CD4-positive, alpha-beta T cell treated with Interleukin-6 at 100 ng/mL for 8 hours (primary cell): ENCODE results near the gene KSR2.
A peak's percentile ranks its signal among the peaks of the same experiment; 100 is the strongest.
"Not testable (repeated sequence)": the region's sequence is repeated elsewhere in the genome, so short reads cannot be mapped to it uniquely, and the experiment has no call there.

Experiments
- DNase-seq: peaks from one replicate; pipeline ENCODE4 v3.0.0-alpha.2; 2020; ENCODE audit warnings: mixed read lengths, low spot score

The KSR2 gene

DNA sequence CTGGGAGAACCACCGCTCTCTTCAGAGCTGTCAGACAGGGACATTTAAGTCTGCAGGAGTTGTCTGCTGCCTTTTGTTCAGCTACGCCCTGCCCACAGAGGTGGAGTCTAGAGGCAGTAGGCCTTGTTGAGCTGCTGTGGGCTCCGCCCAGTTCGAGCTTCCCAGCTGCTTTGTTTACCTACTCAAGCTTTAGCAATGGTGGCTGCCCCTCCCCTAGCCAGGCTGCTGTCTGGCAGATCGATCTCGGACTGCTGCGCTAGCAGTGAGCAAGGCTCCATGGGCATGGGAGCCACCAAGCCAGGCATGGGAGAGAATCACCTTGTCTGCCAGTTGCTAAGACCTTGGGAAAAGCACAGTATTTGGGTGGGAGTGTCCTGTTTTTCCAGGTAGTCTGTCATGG, 340.1 kb downstream of the KSR2 start:
- DNase-seq: not testable (repeated sequence)

DNA sequence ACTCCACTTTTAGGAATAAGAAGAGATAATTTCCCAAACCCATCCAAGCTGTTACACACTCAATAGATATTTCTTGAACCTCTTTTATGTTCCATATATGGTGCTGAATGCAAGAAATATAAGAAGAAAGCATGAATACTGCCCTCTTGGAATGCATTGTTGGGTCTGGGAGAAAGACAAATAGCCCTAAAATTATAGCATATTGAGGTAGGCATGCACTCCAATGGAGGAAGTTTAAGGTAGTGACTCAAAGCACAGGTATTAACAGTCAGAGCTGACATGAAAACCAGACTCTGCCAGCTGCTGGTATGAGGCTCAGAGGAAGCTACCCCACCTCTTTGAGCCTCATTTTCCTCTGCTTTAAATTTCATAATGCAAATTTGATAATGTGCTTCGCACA, 346.0 kb downstream of the KSR2 start:
- no peak for DNase-seq

DNA sequence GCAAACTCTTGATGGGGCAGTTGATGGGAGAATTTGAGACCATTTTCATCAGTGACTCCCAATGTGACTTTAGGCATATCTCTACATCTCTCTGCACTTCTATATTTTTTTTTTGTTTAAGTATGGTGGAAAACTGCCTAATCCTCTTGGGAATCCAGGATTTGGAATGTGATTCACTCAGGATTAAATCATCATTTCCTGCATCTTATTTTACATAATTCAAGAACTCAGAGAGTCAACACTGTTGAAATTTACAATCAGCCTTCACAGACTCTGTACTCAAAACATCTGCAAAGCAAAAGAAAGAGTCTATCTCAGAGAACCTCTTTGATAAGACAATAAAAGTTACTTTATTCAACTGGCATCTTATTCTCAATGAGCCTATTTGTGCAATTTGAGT, 346.7 kb downstream of the KSR2 start:
- DNase-seq: no peak

DNA sequence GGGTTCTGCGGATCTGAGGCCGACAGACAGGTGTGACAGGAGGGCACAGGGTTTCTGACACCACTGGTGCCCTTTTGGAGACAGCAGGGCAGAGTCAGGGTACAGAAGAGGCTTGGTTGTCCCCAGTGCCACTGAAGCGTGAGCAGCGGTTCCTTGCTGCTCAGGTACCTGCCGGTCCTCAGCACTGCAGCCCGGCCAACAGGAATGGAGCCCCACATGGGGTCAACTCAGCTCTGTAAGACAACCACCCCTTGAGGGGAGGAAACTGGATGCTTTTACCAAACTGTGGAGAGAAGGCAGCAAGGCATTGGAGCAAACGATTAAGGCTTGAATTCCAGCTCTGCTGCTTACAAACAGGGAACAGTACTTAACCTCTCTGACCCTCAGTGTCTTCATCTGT, 361.0 kb downstream of the KSR2 start:
- DNase-seq: no peak

DNA sequence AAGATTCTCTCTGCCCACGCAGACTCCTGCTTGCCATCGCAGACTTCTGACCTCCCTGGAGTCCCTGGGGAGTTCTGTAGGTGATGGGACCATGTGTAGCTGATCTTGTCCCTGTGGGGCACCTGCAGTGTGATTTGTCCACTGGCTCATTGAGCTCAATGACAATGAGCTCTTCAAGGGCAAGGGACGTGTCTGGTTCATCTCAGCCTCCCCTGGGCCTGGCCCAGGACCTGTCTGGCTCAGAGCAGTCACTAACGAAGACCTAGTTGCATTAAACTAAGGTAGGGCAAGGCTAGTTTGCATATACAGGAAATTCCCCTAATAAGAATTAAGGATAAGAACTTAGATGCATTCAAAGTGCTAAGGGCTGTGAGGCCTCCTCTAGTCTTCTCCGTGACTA, 361.8 kb downstream of the KSR2 start:
- no peak for DNase-seq

DNA sequence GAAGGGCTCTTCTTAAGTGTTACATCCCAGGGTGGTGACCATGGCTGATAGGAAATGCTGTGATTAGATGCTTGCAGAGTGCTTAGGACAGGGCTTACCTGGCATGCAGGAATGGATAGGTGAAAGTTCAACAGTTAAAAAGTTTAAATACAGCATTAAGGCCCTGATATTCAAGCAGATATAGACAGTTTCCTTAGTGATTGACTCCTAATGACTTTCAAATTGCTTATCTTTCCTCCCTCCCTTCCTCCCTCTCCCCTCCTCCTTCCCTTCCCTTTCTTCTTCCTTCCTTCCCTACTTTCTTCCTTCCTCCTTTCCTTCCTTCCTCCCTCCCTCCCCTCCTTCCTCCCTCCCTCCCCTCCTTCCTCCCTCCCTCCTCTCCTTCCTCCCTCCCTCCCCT, 362.8 kb downstream of the KSR2 start:
- DNase-seq: no peak

DNA sequence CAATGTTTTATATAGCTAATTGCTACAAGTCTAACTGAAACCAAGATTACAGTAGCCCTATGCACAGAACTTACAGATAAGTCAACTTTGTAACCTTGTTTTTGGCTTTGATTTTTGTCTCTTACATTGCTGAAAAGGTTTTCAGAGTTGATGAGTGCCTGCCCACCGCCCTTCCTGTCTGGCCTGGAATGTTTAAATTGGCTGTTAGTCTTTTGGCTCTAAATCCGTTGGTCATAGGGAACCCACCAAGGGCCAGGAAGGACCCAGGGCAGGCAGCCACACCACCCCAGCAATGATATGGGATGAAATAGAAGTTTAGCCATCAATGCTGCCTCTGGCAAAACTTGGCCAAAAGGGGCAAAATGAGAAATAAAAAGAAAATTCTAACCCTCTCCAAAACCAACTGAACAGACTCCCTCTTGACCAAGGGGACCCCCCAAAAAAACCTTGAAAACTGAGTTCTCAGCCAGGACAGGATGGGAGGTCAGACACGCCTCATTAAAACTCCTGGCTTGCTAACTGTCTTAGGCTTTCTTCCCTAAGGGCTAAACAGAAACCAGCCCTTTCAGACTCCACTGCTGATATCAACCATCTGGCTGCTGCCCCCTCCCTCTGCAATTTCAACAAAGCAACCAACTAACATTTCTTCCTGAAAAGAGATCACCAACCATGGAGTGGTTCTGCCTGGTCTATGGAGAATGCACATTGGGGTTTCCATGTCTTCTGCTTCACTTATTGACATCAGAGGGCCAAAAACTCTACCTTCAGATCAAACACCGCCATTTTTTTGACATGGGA, 365.3 kb downstream of the KSR2 start:
- no peak for DNase-seq

DNA sequence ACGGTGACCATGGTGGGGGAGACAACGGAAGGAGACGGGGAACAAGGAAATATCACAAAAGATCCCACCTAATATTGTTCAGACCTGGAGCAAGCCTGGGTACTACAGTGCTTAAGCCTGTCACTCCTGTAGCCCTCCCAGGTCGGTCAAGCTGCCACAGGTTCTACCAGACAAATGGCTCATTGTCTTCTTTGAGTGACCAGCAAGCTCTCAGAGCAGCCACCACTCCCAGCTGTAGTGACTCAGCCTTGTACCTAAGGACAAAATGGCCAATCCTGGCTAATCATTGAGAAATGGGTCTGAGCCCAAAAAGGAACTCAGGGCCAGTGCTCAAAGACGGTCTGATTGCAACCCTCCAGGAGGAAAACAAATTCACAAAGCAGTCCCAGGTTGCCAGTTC, 368.9 kb downstream of the KSR2 start:
- DNase-seq: no peak

DNA sequence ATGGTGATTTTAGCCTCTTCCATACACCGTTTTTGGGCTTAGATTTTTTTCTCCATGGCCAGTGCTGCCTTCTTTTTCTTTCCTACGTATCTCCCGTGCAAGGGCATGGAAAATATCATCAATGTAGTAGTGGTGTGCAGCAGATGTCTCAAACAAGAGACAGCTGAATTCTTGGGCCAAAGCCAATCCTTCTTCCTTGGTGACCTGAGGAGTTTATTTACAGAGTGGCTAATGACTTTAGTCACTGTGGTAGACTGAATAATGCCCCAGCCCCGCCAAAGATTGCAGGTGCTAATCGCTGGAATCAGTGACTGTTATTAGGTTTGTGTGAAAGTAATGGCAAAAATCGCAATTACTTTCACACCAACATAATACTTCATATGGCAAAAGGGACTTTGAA, 371.8 kb downstream of the KSR2 start:
- DNase-seq: no peak

DNA sequence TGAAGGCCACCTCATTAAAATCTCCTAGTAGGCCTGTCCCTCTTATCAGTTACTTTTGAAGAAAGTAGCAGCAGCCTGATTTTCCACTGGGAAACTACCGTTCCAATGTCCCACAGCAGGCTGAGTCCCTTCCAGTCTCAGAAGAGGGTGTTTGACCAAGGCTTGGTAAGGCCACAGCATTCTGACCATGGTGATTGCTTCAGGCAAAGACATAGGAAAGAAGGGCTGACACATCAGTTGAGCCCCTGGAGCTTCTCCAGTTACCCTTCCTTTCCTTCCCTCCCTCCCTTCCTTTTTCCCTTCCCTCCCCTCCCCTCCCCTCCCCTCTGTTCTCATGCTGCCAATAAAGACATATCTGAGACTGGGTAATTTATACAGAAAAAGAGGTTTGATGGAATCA, 373.0 kb downstream of the KSR2 start:
- DNase-seq: no peak

DNA sequence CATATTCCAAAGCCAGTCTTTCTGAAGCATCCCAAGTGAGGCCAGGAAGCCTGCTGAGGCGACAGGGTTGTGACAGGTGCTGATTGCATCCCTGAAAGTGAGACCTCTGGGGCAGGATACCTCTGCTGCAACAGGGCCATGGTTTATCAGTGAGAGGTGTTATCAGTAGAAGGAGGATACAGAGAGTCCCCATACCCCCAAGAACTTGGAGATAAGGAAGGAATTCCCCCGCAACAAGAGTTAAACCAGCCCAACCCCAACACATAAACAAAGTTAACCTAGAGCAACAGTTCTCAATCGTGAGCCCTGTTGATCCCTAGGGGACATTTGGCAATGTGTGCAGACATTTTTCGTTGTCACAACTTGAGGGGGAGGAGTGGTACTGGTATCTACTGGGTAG, 374.3 kb downstream of the KSR2 start:
- DNase-seq: no peak

DNA sequence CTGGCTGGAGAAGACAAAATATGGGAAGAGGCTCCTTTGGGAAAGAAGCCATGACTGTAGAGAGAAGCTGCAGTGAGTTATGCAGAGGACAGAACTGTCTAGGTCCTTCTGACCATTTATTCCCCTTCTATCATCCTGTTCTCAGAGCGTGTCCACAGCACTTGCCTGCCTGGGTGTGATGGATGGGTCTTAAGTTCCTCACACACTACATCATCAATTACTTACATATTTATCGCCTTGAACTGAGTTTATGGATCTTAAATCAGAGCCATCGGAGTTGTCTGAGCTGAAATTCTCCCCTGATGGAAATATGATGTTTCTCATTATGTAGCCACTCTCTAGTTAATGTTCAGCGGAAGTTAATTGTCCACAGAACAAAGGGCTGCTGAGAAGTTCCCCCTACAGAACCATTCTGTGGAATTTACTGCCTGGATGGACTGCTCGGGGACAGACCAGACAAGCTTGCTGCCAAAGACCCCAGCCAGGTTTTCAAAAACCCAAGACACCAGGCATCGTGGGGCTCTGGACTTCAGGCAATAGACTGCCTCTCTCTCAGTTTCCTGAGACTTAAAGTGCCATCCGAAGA, 374.9 kb downstream of the KSR2 start:
- DNase-seq: no peak

DNA sequence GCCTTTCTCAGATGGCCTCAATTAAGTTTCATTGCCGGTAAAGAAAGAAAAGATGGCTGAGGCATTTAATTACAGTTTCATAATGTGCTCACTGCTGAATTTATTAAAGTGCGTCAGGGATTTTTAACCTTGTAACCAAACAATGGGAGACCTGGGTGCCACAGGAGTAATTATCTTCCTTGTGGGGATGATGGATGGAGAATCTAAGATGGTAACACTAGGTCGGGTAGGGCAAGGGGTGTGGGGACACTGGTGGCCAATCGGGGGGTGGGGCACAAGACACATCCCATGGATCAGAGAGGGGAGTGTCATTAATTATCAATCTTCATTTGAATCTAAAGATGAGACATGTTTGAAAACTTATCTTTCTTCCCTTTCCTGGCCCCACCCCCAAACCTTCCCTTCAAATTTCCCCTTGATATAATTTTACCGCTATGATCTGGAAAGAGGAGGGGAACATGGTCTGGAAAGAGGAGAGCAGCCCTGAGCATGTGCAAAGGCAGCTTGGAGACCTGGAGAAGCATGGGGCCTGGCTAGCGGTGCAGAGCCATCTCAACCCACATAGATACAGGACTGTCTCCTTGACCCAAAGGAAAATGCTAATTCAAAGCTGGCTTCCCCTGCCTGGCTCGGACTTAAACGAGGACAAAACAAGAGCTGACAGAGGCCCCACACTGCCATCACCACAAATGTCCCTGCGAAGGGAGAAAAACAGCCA, 376.0 kb downstream of the KSR2 start:
- DNase-seq: no peak

DNA sequence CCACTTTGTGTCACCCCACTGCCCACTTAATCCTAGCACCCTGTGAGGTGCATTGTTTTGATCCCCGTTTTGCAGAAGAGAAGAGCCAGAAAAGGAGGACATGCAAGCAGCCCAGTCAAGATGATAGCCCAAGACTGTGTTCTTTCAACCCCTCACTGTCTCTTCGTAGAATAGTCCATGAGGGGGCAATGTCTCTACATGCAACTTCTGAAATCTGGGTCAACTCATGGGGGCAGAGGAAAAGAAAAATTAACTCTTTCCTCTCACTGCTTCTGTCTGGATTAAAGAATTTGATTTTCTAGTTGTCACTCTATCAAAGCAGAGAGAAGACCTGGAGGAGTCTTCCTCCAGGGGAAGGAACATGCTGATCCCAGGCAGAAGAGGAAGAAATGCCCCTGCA, 377.8 kb downstream of the KSR2 start:
- no peak for DNase-seq

DNA sequence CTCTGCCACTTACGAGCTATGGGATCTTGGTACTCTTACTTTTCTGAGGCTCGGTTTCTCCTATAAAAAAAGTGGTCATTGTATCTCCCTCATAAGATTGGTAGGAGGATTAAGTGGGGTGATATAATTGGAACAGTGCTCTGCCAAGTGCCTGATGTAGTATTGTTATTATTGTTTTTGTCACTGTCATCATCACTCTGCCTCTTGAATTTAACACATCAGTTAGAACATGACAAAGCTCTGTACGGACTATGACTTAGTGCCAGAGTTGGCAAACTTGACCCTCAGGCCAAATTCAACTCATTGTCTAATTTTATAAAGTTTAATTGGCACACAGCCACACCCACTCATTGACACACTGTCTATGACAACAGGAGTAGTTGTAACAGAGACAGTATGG, 378.4 kb downstream of the KSR2 start:
- DNase-seq: no peak

DNA sequence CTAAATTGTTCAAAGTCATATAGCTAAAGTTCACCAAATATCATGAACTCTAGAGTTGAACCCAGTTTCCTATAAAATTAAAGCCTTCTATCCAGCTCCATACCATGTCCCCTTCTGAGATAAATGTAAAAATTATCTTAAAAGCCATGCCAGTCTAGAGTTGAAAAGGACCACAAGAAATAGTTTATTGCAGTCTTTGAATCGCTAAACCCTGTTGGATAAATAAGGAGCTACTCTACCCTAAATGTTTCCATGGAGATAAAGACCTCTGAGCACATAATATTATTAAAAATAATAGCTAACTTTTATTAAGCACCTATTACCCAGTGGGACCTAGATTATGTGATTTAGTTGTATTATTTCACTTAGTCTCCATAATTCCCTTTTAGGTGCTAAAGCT, 379.8 kb downstream of the KSR2 start:
- DNase-seq: no peak

DNA sequence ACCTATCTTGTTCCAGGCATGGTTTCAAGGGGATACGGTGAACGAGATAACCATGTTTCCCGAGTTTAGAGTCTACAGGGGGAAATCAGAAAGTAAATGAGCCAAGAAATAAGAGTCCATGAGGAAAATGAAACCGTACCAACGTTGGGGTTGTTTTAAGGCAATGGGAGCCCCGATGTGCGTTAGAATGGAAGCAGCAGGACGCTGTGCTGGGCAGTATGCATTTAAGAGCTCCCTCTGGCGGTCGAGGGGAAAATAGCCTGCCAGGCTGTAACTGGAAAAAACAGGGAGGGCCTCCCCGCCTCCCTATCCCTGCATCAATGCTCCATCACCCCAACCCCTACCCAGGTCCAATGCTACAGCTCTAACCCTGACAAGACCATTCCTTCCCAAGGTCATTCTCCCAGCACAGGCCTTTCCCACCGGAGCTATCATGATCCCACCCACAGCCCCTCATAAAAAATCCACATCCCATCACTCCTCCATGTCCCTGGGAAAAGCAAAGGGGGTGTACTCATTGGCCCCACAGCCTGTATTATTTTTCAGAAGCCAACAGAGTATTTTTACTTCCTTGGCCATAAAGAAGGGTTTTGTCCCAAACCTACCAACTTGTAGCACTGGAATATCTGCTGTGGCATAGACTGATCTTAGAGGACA, 381.0 kb downstream of the KSR2 start:
- DNase-seq: peak; percentile 11

DNA sequence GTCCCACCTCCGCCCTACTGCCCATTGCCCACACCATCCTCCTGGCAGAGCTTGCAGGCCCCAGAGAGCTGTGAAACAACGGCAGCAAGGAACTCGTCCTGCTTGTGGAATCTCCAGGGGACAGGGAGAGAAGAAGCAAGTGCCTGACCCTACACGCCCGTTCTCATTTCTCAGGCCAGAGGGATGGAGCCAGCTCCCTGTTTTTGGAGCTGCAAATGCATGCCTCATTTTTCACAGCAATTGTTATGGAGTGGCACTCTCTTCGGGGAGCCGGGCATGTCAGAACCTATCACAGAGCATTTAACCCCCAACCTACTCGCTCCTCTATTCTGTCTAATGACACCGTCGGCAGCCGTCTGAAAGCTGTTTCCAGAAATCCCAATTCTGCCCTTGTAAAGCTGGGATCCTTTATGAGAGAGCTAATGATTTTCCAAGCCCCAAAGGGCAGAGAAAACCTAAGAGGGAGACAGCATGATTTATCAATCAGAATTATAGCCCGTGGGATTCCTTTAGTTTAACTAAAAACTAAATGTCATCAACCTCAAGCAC, 385.0 kb downstream of the KSR2 start:
- DNase-seq: no peak

DNA sequence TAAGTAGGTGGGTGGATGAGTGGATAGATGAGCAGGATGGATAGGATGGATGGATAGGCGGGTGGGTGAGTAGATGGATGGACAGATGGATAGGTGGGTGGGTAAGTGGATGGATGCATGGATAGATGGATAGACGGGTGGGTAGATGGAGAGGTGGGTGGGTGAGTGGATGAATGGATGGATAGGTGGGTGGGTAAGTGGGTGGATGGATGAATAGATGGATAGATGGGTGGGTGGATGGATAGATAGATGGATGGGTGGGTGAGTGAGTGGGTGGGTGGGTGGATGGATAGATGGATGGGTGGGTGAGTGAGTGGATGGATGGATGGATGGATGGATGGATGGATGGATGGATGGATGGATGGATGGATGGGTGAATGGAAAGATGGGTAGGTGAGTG, 385.7 kb downstream of the KSR2 start:
- no peak for DNase-seq

DNA sequence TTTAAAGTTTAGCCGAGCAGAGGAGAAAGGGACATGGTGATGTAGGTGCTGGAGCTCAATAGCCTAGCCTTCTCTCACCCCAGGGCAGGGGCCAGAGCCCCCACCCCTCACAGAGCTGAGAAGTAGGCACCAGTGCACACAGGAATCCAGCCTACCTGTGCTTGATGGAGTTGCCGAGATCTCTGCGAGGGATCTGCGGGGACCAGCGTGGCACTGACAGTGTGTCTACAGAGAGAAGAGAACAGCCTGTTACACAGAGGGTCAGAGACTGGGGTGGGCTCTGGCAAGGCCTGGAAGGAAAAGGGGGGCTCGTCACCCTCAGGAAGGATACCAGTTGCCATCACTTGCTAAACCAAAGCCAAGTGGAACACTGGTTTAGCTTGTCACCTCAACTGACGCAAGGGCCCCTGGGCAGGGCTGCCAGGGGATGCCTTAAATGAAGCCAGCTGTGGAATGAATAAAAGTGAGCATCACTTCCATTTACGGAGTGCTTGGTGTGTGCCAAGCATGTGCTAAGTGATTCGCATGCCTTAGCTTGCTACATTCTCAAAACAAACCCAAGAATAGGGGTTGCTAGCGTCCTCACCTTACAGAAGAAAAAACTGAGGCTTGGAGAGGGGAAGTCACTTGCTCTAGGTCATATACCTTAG, 386.5 kb downstream of the KSR2 start:
- DNase-seq: no peak

DNA sequence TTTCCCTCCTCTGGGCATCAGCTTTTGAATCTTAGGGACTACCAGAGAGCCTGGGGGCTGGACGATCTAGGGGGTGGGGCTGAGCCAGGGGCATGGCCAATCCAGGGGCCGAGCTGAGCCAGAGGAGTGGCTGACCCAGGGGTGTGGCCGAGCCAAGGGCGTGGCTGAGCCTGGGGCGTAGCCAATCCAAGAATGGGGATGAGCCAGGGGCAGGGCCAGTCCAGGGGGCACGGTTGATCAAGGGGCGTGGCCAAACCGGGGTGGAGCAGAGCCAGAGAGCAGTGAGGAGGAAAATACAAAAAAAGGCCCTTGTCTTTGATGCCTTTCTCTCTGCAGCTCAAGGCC, 388.1 kb downstream of the KSR2 start:
- DNase-seq: no peak

DNA sequence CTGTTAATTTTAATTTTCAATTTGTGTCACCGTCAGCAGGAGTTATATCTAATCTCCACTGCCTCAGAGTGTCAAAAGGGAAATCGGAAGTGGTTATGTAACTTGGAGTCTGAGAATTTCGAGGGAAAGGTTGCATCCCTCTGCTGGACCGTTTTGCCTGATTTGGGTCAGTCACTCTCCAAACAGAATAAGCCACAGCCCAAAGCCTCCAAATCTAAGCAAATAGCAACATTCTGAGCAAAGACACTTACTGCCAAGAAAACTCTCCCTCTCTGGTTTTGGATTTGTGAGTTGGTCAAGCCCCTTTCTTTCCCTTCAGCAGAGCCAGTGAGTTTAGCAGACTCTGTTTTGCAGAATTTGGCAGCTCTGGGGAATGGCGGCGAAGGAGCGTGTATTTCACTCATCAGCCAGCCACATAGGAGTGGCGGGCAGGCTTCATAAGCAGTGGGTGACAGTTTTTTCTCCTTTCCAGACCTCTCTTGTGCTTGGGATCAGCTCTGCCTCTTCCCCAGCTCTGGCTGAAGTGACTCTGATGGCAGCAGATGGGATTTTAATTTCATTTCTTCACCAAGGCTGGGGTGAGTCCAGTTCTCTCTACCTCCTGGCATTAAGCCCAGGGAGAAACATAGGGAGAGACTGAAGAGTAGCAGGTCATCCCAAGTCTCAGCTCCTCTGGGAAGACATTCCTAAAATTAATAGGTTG, 388.6 kb downstream of the KSR2 start:
- no peak for DNase-seq
